RCC 7860 (cell line): ENCODE data around the gene PIWIL4.
"Not testable (repeated sequence)": the region's sequence is repeated elsewhere in the genome, so short reads cannot be mapped to it uniquely, and the experiment has no call there.

ENCODE experiments used
- DNase-seq: peaks from one replicate; pipeline ENCODE4 v3.0.0-alpha.2; 2015; ENCODE audit warnings: low spot score
- FAIRE-seq: peaks from 2 replicates; lab custom pipeline; 2012; peaks lifted over from hg19 to GRCh38; lab: Jason Lieb, UNC

PIWIL4 gene

GRCh38 chr11:94583213-94583865, 16.2 kb downstream of the PIWIL4 start:
- DNase-seq = no peak
- FAIRE-seq = no peak

GRCh38 chr11:94583866-94584500, 16.8 kb downstream of the PIWIL4 start:
- no peak for FAIRE-seq

GRCh38 chr11:94584978-94585377, 17.8 kb downstream of the PIWIL4 start:
- no peak for DNase-seq
- FAIRE-seq = no peak

More at GRCh38 chr11:94583866-94584500, 16.8 kb downstream of the PIWIL4 start:
- DNase-seq = no peak

- FAIRE-seq = no peak
- DNase-seq = no peak
Observed at GRCh38 chr11:94585399-94585798, 18.2 kb downstream of the PIWIL4 start.

GRCh38 chr11:94586546-94586945, 19.4 kb downstream of the PIWIL4 start:
- DNase-seq = no peak
- no peak for FAIRE-seq

- FAIRE-seq = no peak
Observed at GRCh38 chr11:94586978-94587377, 19.8 kb downstream of the PIWIL4 start.

GRCh38 chr11:94588366-94588942, 21.3 kb downstream of the PIWIL4 start:
- no peak for FAIRE-seq
- DNase-seq = no peak

More at GRCh38 chr11:94586978-94587377, 19.8 kb downstream of the PIWIL4 start:
- no peak for DNase-seq

- DNase-seq = no peak
- FAIRE-seq = no peak
Observed at GRCh38 chr11:94590352-94591041, 23.3 kb downstream of the PIWIL4 start.

- FAIRE-seq = no peak
- DNase-seq = no peak
Observed at GRCh38 chr11:94593030-94593429, 25.9 kb downstream of the PIWIL4 start.

- FAIRE-seq (no peak), DNase-seq (no peak)
Observed at GRCh38 chr11:94595076-94595475, 27.9 kb downstream of the PIWIL4 start.

GRCh38 chr11:94597896-94598295, 30.7 kb downstream of the PIWIL4 start:
- no peak for DNase-seq

GRCh38 chr11:94599510-94599909, 32.3 kb downstream of the PIWIL4 start:
- no peak for FAIRE-seq
- no peak for DNase-seq

More at GRCh38 chr11:94597896-94598295, 30.7 kb downstream of the PIWIL4 start:
- FAIRE-seq = no peak

- peak; percentile 66 for DNase-seq
- FAIRE-seq = peak; percentile 92
Observed at GRCh38 chr11:94602430-94603372, 35.5 kb downstream of the PIWIL4 start.

GRCh38 chr11:94603587-94603986, 36.4 kb downstream of the PIWIL4 start:
- FAIRE-seq = no peak
- no peak for DNase-seq

- FAIRE-seq (no peak), DNase-seq (no peak)
Observed at GRCh38 chr11:94604482-94604881, 37.3 kb downstream of the PIWIL4 start.

- no peak for DNase-seq
- FAIRE-seq = no peak
Observed at GRCh38 chr11:94613120-94613519, 46.0 kb downstream of the PIWIL4 start.

- DNase-seq (peak; percentile 39), FAIRE-seq (no peak)
Observed at GRCh38 chr11:94623120-94623735, 56.1 kb downstream of the PIWIL4 start.

GRCh38 chr11:94625422-94625821, 58.3 kb downstream of the PIWIL4 start:
- not testable (repeated sequence) for DNase-seq, FAIRE-seq

- FAIRE-seq, DNase-seq: not testable (repeated sequence)
Observed at GRCh38 chr11:94627003-94627560, 59.9 kb downstream of the PIWIL4 start.

GRCh38 chr11:94629741-94630140, 62.6 kb downstream of the PIWIL4 start:
- DNase-seq = no peak

More at GRCh38 chr11:94629741-94630140, 62.6 kb downstream of the PIWIL4 start:
- FAIRE-seq = no peak
